Colonic mucosa (tissue), 4 donors: ENCODE measurements around the gene NPIPB6. TPM values are rescaled to one million over a fixed set of nuclear protein-coding genes. Genes with fewer than 3 reads are reported as not detected.

Experiments
- DNase-seq: peaks from one replicate; pipeline ENCODE4 v3.0.0-alpha.2; 2020
- H3K27ac ChIP-seq: fragments of 200-600 bp; one replicate; pipeline ENCODE4 v1.8.0; 2021
- H3K27me3 ChIP-seq: fragments of 200-600 bp; one replicate; pipeline ENCODE4 v1.8.0; 2021
- H3K36me3 ChIP-seq: fragments of 200-600 bp; one replicate; pipeline ENCODE4 v1.8.0; 2021
- H3K4me1 ChIP-seq: fragments of 200-600 bp; one replicate; pipeline ENCODE4 v1.8.0; 2021; ENCODE audit warnings: mild to moderate bottlenecking
- H3K4me3 ChIP-seq: fragments of 200-600 bp; one replicate; pipeline ENCODE4 v1.8.0; 2021
- H3K9ac ChIP-seq, 2 donors: one replicate each; pipeline ENCODE4 v1.7.0; 2013; ENCODE audit warnings: control low read depth in 2 of 2, low read depth in 2 of 2, low read length in 2 of 2
- H3K9me3 ChIP-seq: fragments of 200-600 bp; one replicate; pipeline ENCODE4 v1.8.0; 2021
- intact Hi-C: fragments of 100-400 bp; cut with DNase I; formaldehyde crosslinking; loops from one replicate; pipeline ENCODE4 v1.14.1; 2022
- total RNA-seq, 2 donors: library from RNA; stranded (reverse); fragmentation: NEBNext Ultra II Directional in 1 of 2; extraction: Animal tissue kit (Norgen Biotek cat#: 25700) in 1 of 2; gene quantifications; one replicate each; pipeline ENCODE4 v1.2.1, GENCODE V29; 2021
- TF ChIP-seq, protein P1 (sequence below): fragments of 200-600 bp; IDR thresholded peaks from one replicate; pipeline ENCODE4 v1.8.0; 2022; ENCODE audit warnings: antibody characterized with exemption, mild to moderate bottlenecking
- donor health status: healthy.
- donor health status: DM: no; HTN: no; CAD: no.
- donor health status: DM: no; HTN: no; CAD: no.

NPIPB6 gene
- total RNA-seq, 2 donors from 2014 or later, result 0.42 to 1.2 TPM

DNA sequence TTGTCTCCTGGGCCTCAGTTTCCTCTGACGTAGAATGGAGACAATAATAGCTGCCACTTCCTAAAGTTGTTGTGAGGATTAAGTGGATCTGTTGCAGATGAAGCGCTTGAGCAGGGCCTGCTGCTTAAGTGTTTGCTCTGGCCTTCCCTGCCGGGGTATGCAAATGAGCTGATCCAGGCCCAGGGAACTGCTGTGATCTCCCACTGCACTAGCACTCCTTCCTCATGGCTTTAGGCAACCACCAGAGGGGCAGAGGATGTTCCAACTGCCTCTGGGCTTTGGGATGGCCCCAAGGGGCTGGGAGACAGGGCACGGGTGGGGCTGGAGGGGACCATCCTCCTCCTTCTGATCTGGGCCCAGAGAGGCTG is 64.8 kb downstream of the NPIPB6 start:
- H3K36me3 ChIP-seq, result no peaks in the 10 kb centered on the region
- DNase-seq, result no peak
- H3K4me1 ChIP-seq, result no peaks in the 10 kb centered on the region
- no peak overlapping the region for H3K27ac ChIP-seq
- H3K9me3 ChIP-seq, result no peaks in the 10 kb centered on the region
- intact Hi-C loops, result no loop called here
- peaks cover under 1% of the 10 kb centered on the region for H3K27me3 ChIP-seq
- H3K4me3 ChIP-seq, result no peak overlapping the region
- TF ChIP-seq, protein P1, sequence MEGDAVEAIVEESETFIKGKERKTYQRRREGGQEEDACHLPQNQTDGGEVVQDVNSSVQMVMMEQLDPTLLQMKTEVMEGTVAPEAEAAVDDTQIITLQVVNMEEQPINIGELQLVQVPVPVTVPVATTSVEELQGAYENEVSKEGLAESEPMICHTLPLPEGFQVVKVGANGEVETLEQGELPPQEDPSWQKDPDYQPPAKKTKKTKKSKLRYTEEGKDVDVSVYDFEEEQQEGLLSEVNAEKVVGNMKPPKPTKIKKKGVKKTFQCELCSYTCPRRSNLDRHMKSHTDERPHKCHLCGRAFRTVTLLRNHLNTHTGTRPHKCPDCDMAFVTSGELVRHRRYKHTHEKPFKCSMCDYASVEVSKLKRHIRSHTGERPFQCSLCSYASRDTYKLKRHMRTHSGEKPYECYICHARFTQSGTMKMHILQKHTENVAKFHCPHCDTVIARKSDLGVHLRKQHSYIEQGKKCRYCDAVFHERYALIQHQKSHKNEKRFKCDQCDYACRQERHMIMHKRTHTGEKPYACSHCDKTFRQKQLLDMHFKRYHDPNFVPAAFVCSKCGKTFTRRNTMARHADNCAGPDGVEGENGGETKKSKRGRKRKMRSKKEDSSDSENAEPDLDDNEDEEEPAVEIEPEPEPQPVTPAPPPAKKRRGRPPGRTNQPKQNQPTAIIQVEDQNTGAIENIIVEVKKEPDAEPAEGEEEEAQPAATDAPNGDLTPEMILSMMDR, result no peak
- no peak overlapping the region for H3K9ac ChIP-seq

GRCh38 chr16:28297784-28298510 is 65.4 kb downstream of the NPIPB6 start:
- intact Hi-C loops, result no loop called here
- Histone ChIP-seq H3K4me1 (peaks cover 5% of the 10 kb centered on the region), H3K27ac (no peak overlapping the region), H3K27me3 (peaks cover 5% of the 10 kb centered on the region), H3K4me3 (no peak overlapping the region), H3K9me3 (no peaks in the 10 kb centered on the region), H3K36me3 (no peaks in the 10 kb centered on the region), H3K9ac (no peak overlapping the region)
- no peak for DNase-seq
- TF ChIP-seq, protein P1, result no peak

- no peaks in the 10 kb centered on the region for H3K36me3 ChIP-seq
- intact Hi-C loops, result no loop called here
- TF ChIP-seq, protein P1, result no peak
- H3K4me3 ChIP-seq, result no peak overlapping the region
- no peak for DNase-seq
- H3K4me1 ChIP-seq, result peaks cover 5% of the 10 kb centered on the region
- H3K27me3 ChIP-seq, result peaks cover 5% of the 10 kb centered on the region
- no peaks in the 10 kb centered on the region for H3K9me3 ChIP-seq
- no peak overlapping the region for H3K27ac ChIP-seq
- no peak overlapping the region for H3K9ac ChIP-seq
Observed at GRCh38 chr16:28297308-28297707, 66.0 kb downstream of the NPIPB6 start.

GRCh38 chr16:28295276-28295675 is 68.0 kb downstream of the NPIPB6 start:
- Histone ChIP-seq H3K9ac (no peak overlapping the region), H3K27me3 (peaks cover 5% of the 10 kb centered on the region), H3K27ac (no peak overlapping the region), H3K4me3 (no peak overlapping the region), H3K36me3 (no peaks in the 10 kb centered on the region), H3K9me3 (no peaks in the 10 kb centered on the region), H3K4me1 (peaks cover 5% of the 10 kb centered on the region)
- no peak for DNase-seq
- TF ChIP-seq, protein P1, result no peak
- intact Hi-C loops, result no loop called here

GRCh38 chr16:28294201-28294600 is 69.1 kb downstream of the NPIPB6 start:
- Histone ChIP-seq H3K36me3 (no peaks in the 10 kb centered on the region), H3K4me3 (no peak overlapping the region), H3K9ac (no peak overlapping the region), H3K4me1 (peaks cover 5% of the 10 kb centered on the region), H3K27ac (no peak overlapping the region), H3K9me3 (no peaks in the 10 kb centered on the region), H3K27me3 (peaks cover 5% of the 10 kb centered on the region)
- intact Hi-C loops, result no loop called here
- TF ChIP-seq, protein P1, result no peak
- DNase-seq, result no peak
